IMR-90 (cell line): ENCODE results near the gene REPS2.

Source experiments
- CEBPB ChIP-seq: IDR thresholded peaks from 2 replicates; pipeline ENCODE4 v1.6.1; 2012; ENCODE audit warnings: low read depth, low read length, improper control_type of control experiment
- ELK1 ChIP-seq: fragments of 150-350 bp; IDR thresholded peaks from 2 replicates; pipeline ENCODE4 v1.6.1; 2016; ENCODE audit warnings: low read depth, mild to moderate bottlenecking, low read length, moderate library complexity, borderline replicate concordance
- MAZ ChIP-seq: IDR thresholded peaks from 2 replicates; pipeline ENCODE4 v1.6.1; 2012; ENCODE audit warnings: low read depth, mild to moderate bottlenecking, low read length, improper control_type of control experiment, moderate library complexity, borderline replicate concordance
- MXI1 ChIP-seq: IDR thresholded peaks from 2 replicates; pipeline ENCODE4 v1.6.1; 2012; ENCODE audit warnings: low read depth, mild to moderate bottlenecking, low read length, moderate library complexity, borderline replicate concordance
- POLR2A ChIP-seq: IDR thresholded peaks from 2 replicates; pipeline ENCODE4 v1.6.1; 2012; ENCODE audit warnings: mild to moderate bottlenecking, low read depth, low read length
- RCOR1 ChIP-seq: IDR thresholded peaks from 2 replicates; pipeline ENCODE4 v1.6.1; 2012; ENCODE audit warnings: mild to moderate bottlenecking, low read length, improper control_type of control experiment; ENCODE audit not compliant: insufficient replicate concordance
- RFX5 ChIP-seq: IDR thresholded peaks from 2 replicates; pipeline ENCODE4 v1.8.0; 2012; ENCODE audit warnings: low read depth, mild to moderate bottlenecking, low read length, moderate library complexity
- SMC3 ChIP-seq: fragments of 150-350 bp; IDR thresholded peaks from 2 replicates; pipeline ENCODE4 v1.6.1; 2016; ENCODE audit warnings: low read depth, mild to moderate bottlenecking, antibody characterized with exemption, low read length, moderate library complexity
- TF ChIP-seq, protein P1 (sequence below): conservative IDR thresholded peaks from 2 replicates; pipeline ENCODE4 v1.5.1; 2012; ENCODE audit warnings: mild to moderate bottlenecking, low read depth, low read length, improper control_type of control experiment
- TF ChIP-seq, protein P2 (sequence below): fragments of 150-350 bp; IDR thresholded peaks from 2 replicates; pipeline ENCODE4 v1.6.1; 2017; ENCODE audit warnings: mild to moderate bottlenecking, antibody characterized with exemption, low read length, low read depth

GRCh38 chrX:17160975-17161374 is 214.5 kb downstream of the REPS2 start:
- TF ChIP-seq, protein P1, sequence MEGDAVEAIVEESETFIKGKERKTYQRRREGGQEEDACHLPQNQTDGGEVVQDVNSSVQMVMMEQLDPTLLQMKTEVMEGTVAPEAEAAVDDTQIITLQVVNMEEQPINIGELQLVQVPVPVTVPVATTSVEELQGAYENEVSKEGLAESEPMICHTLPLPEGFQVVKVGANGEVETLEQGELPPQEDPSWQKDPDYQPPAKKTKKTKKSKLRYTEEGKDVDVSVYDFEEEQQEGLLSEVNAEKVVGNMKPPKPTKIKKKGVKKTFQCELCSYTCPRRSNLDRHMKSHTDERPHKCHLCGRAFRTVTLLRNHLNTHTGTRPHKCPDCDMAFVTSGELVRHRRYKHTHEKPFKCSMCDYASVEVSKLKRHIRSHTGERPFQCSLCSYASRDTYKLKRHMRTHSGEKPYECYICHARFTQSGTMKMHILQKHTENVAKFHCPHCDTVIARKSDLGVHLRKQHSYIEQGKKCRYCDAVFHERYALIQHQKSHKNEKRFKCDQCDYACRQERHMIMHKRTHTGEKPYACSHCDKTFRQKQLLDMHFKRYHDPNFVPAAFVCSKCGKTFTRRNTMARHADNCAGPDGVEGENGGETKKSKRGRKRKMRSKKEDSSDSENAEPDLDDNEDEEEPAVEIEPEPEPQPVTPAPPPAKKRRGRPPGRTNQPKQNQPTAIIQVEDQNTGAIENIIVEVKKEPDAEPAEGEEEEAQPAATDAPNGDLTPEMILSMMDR: no peak
- no peak for TF ChIP-seq SMC3
- no peak for TF ChIP-seq POLR2A
- no peak for TF ChIP-seq CEBPB
- TF ChIP-seq RCOR1: no peak
- TF ChIP-seq MXI1: no peak
- TF ChIP-seq, protein P2, sequence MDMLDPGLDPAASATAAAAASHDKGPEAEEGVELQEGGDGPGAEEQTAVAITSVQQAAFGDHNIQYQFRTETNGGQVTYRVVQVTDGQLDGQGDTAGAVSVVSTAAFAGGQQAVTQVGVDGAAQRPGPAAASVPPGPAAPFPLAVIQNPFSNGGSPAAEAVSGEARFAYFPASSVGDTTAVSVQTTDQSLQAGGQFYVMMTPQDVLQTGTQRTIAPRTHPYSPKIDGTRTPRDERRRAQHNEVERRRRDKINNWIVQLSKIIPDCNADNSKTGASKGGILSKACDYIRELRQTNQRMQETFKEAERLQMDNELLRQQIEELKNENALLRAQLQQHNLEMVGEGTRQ: no peak
- TF ChIP-seq ELK1: no peak
- no peak for TF ChIP-seq RFX5
- no peak for TF ChIP-seq MAZ
